Stimulated activated CD4-positive, alpha-beta T cell treated with anti-CD3 and anti-CD28 coated beads, Interleukin-4, amount 100 ng/mL, for 4 hours (primary cell): ENCODE measurements around the gene USP34.
"Not testable (repeated sequence)": the region's sequence is repeated elsewhere in the genome, so short reads cannot be mapped to it uniquely, and the experiment has no call there.

ENCODE experiments used
- DNase-seq, 2 experiments: peaks; one replicate each; pipeline ENCODE4 v3.0.0-alpha.2; 2020

The USP34 gene

DNA sequence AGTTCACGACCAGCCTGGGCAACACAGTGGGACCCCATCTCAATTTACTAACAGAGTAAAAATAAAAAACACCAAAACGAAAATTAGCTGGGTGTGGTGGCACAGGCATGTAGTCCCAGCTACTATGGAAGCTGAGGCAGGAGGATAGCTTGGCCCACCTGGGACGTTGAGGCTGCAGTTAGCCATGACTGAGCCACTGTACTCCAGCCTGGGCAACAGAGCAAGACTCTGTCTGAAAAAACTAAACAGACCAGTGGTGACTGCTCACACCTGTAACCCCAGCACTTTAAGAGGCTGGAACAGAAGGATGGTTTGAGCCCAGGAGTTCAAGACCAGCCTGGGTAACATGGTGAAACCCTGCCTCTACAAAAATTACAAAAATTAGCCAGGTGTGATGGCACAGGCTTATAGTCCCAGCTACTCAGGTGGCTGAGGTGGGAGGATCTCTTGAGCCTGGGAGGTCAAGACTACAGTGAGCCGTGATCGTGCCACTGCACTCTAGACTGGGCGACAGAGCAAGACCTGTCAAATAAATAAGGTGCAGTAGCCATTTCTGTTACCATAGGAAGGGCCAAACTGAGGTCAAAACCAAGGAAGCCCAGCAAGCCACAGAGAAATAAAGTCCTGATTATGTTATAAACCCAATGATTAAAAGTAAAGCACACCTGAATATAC, 14.0 kb downstream of the USP34 start:
- DNase-seq: no peak

DNA sequence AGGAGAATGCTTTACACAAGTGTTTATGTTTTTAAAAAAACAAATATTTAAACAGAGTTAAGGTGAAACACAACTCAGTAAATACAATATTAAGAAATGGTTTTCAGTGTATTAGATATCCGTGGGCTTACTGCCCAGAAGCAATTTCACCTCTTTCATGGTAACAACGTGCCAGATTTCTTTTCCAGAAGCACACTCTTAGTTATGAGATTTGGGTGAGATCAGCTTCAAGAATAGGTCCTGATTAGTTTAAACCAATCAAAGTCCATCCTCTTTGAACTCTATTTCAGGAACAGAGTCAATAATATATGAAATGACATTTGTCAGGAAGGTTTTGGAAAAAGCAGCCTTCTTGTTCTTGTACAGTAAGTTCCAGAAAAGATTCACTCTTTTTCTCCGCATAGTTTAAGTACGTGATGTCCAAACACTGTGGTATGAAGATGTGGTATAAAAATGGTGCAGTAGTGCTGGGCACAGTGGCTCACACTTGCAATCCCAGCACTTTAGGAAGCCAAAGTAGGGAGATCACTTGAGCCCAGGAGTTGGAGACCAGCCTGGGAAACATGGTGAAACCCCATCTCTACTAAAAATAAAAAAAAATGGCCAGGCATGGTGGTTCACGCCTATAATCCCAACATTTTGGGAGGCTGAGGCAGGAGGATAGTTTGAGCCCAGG, 14.7 kb downstream of the USP34 start:
- DNase-seq: no peak

DNA sequence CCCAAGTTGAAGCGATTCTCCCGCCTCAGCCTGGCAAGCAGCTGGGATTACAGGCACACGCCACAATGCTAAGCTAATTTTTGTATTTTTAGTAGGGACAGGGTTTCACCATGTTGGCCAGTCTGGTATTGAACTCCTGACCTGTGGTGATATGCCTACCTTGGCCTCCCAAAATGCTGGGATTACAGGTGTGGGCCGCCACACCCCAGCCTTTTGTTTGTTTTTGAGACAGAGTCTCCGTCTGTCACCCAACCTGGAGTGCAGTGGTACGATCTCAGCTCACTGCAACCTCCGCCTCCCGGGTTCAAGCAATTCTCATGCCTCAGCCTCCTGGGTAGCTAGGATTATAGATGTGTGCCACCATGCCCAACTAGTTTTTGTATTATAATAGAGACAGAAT, 15.9 kb downstream of the USP34 start:
- not testable (repeated sequence) for DNase-seq

DNA sequence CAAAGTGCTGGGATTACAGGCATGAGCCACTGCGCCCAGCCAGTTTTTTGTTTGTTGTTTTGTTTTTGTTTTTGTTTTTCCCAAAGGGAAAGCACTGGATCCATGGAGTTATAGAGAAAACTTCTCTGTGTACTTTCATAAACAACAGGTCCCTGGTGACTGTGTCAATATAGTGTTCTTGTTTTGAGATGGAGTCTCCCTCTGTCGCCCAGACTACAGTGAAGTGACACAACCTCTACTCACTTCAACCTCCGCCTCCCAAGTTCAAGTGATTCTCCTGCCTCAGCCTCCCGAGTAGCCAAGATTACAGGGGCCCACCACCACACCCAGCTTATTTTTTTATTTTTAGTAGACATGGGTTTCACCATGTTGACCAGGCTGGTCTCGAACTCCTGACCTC, 16.5 kb downstream of the USP34 start:
- no peak for DNase-seq

DNA sequence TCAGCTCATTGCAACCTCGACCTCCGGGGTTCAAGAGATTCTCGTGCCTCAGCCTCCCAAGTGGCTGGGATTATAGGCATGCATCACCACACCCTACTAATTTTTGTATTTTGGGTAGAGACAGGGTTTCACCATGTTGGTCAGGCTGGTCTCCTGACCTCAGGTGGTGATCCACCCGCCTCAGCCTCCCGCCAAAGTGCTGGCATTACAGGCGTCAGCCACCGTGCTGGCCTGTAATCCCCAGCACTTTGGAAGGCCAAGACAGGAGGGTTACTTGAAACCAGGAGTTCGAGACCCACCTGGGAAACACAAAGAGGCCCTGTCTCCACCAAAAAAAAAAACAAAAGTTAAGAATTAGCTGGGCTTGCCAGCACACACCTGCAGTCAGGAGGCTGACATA, 18.5 kb downstream of the USP34 start:
- no peak for DNase-seq

DNA sequence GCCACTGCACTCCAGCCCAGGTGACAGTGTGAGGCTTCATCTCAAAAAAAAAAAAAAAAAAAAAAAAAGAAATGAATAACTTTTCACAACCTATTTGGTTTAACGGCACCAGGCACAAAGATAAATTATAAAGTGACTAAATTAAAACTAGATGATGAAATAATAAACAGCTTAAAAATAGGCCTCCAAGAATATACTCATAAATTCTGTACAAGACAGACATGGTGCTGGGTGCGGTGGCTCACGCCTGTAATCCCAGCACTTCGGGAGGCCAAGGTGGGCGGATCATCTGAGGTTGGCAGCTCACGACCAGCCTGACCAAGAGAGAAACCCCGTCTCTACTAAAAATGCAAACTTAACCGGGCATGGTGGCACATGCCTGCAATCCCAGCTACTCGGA, 19.7 kb downstream of the USP34 start:
- no peak for DNase-seq

DNA sequence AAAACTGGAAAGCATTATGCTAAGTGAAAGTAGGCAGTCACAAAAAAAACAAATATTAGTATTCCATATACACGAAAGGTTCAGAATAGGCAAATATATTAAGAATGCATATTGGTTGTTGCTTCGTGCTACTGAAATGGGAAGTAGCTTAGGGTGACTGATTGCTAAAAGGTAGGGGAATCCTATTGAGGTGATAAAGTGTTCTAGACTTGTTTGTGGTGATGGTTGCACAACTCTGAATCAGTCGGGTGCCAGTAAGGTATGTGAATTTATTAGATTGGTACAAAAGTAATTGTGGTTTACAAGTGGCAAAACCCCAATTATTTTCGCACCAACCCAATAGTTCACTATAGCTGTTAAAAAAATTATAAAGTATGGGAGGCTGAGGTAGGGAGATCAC, 20.7 kb downstream of the USP34 start:
- no peak for DNase-seq

DNA sequence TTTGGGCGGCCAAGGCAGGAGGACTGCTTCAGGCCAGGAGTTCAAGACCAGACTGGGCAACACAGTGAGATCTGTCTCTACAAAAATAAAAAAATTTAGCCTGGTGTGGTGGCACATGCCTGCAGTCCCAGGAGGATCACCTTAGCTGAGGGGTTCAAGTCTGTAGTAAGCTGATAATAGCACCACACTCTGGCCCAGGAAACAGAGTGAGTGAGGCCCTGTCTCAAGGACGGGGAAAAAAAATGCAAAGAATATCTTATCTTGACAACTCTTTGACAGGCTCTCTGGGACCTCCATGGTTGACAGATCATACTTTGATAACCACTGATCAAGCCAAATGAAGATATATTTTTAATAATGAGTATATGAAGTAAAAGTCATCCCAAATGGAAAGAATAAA, 22.7 kb downstream of the USP34 start:
- no peak for DNase-seq

DNA sequence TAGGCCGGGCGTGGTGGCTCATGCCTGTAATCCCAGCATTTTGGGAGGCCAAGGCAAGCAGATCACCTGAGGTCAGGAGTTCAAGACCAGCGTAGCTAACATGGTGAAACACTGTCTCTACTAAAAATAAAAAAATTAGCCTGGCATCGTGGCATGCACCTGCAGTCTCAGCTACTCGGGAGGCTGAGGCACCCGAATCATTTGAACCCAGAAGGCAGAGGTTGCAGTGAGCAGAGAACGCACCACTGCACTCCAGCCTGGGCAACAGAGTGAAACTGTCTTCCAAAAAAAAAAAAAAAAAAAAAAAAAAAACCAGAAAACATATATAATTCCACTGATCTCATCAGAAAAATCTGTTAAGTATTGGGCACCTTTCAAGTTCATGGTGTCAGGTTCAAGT, 23.9 kb downstream of the USP34 start:
- DNase-seq: not testable (repeated sequence)

DNA sequence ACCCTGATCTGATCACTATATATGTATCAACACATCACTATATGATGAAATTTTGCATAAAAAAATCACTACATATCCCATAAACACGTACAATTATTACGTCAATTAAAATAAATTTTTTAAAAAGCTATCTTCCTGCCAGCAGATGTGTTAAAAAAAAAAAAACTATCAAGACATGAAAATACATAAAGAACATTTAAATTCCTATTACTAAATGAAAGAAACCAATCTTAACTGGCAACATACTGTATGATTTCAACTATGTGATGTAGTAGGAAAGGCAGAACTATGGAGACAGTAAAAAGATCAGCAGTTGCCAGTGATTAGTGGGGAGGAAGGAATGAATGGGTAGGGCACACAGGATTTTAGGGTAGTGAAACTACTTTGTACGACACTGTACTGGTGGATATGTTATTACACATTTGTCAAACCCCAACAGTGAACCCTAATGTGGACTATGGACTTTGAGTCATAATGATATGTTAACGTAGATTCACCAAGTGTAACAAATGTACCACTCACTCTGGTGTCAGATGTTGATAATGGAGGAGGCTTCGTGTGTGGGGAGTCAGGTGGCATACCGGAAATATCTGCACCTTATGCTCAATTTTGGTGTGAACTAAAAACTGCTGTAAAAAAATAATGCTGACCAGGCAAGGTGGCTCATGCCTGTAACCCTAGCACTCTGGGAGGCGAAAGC, 27.4 kb downstream of the USP34 start:
- DNase-seq: no peak

DNA sequence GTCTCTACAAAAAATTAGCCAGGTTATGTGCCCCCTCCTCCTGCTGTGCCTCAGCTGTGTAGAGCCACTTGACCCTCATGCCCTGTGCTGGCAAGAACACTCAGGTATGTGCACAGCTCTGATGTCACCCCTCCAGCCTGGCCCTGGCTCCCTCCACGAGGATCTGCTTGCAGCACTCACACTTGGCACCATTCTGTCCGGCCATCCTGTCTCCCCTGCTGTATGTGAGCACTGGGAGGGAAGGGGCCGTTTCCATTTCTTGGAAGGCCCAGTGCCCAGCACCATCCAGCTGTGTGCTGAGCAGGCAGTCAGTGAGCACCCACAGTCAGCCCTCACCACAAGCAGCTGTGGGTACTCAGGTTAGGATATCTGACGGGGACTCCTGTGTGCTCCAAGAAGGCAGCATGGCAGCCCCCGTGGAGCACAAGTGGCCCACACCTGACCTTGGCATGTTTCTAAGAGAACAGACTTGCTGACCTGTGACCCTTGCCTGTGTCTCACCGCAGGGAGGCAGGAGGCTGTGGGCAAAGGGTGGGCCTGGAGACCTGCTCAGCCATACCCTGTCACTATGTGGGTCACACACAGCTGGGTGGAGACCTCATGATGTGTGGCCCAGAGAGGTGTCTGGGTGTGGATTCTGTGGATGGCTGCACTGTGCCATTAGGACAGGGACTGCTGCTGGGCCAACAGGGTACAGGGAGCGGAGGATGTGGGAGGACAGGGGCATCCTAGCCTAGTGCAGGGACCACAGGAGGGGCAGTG, 31.5 kb downstream of the USP34 start:
- DNase-seq: no peak

DNA sequence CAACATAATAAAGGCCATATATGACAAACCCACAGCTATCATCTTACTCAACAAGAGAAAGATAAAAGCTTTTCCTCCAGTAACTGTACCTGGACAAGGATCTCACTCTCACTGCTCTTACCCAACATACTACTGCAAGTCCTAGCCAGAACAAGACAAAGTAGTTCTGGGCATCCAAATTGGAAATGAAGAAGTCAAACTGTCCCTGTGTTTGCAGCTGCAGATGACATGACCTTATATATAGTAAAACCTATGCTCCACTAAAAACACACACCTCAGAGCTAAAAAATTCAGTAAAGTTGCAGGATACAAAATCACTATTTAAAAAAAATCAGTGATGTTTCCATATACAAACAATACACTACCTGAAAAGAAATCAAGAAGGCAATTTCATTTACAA, 32.2 kb downstream of the USP34 start:
- no peak for DNase-seq

DNA sequence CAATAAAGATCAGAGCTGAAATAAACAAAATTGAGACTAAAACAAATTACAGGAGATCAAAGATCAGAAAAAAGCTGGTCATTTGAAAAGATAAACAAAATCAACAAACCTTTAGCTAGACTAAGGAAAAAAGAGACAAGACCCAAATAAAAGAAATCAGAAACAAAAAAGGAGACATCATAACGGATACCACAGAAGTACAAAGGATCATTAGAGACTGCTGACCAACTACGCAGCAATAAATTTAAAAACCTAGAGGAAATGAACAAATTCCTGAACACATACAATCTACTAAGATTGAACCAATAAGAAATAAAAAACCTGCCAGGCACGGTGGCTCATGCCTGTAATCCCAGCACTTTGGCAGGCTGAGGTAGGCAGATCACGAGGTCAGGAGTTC, 33.7 kb downstream of the USP34 start:
- no peak for DNase-seq

DNA sequence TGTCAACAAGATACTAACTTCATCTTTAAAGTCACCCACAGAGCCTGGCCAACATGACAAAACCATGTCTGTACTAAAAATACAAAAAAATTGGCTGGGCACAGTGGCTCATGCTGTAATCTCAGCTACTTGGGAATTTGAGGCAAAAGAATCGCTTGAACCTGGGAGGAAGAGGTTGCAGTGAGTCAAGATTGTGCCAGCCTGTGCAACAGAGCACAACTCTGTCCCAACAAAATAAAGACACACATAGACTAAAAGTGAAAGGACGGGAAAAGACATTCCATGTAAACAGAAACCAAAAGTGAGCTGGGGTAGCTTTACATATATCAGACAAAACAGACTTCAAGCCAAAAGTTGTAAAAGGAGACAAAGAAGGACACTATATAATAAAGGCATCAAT, 34.8 kb downstream of the USP34 start:
- no peak for DNase-seq

DNA sequence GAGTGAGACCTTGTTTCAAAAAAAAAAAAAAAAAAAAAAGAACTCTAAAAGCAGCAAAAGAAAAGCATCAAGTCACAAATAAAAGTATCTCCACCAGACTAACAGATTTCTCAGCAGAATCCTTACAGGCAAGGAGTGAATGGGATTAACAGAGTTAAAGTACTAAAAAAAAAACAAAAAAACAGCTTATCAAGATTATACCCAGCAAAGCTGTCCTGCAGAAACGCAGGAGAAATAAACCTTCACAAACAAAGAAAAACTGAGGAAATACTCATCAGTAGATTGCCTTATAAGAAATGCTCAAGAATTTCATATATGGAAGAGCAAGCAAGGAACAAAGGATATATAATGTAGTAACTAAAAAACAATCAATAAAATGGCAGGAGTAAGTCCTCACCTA, 35.6 kb downstream of the USP34 start:
- DNase-seq: no peak

DNA sequence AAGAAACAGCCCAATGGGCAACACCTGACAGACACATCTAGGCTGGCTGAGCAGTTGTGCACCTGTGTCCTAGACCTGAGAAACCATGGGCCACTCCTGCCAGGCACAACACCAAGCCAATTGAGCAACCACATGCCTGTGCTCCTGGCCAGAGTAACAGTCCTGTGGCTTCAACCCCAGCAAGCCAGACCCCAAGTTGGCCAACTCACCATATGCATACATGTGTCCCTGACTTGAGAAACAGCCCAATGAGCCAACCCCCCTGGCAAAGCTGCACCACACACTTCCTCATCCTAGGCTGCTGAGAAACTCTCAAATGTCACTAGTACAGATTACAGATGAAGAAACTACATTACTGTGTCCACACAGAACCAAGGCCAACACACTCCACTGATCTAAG, 36.6 kb downstream of the USP34 start:
- DNase-seq: no peak

DNA sequence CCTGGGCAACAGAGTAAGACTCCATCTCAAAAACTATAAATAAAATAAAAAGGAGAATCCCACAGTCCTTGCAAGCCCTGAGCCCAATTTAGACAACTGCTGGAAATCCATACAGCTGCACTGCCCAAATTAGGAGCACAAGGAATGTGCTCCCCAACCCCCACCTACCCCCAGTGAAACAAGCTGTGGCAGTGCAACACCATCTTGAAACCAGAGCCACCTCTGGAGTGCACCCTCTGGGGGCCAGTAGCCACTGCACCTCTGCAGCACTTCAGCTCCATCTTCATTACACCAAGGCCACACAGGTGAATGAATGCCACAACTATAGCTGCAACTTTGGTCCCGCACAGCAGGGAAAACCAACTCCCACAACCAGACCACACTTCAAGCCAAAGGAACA, 37.3 kb downstream of the USP34 start:
- DNase-seq: no peak

DNA sequence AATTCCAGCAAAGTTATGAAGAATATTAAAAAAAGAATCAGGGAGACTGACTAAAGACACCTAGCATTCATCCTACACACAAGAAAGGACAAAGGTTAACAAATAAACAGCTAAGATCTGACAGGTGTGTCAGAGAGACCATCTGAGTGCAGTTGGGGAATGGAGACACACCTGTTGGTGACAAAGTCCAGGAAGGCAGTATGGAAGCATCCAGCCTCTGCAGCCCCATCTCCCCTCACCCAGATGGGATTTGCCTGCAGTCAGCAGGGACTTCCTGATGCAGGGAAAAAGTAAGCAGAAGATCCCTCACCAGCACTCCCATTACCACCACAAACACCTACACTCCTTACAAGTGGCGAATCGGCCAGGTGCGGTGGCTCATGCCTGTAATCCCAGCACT, 37.9 kb downstream of the USP34 start:
- DNase-seq: no peak

DNA sequence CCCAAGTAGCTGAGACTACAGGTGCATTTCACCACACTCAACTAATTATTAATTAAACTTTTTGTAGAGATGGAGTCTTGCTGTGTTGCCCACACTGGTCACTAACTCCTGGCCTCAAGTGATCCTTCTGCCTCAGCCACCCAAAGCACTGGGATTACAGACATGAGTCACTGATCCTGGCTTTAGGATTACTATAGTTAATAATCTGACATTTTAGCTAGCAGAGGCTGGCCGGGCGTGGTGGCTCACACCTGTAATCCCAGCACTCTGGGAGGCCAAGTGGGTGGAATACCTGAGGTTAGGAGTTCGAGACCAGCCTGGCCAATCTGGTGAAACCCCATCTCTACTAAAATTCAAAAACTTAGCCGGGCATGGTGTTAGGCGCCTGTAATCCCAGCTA, 39.5 kb downstream of the USP34 start:
- no peak for DNase-seq

DNA sequence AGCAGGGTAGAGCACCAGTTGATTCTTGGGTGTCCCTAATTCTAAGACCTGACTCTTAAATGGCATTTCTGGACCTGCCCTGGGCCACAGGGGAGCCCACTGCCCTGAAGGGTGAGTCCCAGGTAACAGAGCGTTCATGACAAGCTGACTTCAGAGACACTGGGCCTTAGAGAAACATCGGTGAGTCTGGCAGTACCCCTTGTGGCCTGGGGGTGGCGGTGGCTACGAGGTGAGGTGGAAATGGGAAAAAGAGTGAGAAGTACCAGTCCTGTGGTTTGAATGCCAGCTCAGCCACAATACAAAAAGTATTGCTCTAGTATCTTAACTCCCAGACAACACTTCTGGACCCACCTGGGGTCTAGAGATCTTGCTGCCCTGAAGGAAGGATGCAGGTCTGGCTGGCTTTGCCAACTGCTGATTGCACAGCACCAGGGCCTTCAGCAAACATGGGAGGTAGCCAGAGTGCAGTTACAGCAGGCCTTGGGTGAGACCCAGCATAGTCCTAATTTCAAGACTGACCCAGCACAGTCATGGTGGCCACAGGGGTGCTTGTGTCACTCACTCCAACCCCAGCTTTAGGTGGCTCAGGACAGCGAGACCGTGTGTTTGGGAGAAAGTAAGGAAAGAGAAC, 44.5 kb downstream of the USP34 start:
- DNase-seq: peak; percentile 65 to 67

DNA sequence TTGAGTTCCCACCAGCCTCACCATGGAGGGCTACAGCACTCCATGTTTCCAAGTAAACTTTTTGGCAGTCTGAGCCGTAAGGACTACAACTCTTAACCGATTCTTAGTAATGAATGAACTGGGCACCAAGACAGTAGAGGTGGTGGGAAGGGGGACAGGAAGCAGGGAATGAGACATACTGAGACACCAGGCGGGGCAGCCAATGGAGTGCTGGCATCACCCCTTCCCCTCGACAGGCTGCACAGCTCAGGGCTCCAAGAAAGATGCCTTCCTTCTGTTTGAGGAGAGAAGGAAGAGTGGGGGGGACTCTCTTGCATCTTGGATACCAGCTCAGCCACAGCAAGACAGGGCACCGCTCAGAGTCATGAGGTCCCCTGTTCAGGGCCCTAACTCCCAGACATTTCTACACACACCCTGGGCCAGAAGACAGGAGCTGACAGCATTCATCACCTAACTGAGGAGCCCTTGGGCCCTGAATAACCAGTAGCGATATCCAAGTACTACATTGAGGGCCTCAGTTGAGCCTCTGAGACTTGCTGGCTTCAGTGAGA, 45.2 kb downstream of the USP34 start:
- DNase-seq: no peak

DNA sequence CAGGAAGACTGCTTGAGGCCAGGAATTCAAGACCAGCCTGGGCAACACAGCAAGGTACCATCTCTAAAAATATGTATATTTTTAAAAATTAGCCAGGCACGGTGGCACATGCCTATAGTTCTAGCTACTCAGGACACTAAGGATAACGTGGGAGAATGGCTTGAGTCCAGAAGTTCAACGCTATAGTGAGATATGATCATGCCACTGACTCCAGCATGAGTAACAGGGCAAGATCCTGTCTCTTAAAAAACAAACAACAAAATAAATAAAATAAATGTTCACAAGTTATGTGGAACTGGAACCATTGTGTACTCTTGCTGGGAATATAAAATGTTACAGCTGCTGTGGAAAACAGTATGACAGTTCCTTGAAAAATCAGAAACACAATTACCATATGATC, 47.2 kb downstream of the USP34 start:
- DNase-seq: no peak

DNA sequence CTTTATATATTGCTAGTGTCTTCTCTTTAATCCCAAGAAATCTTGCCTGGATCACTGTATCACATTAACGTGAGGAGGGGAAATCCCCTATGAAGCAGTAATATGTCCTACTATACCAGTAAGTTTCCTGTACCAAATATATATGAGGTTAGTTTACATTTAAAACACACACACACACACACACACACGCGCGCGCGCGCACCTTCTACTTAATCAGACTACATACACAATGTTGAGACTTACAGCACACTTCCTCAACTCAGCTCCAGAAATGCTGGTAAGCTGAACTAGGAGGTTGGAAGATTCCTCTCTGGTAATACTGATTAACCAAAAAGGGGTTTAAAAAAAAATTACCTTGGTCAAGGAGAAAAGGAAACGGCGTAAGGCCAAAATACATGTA, 49.3 kb downstream of the USP34 start:
- no peak for DNase-seq
